Nephron (organoid): ENCODE data around the gene MSANTD1.

ENCODE experiments used
- H3K27ac Mint-ChIP-seq, 3 experiments: 2 replicates each; pipeline ENCODE4 v1.8.0; 2020; ENCODE audit warnings: mixed read lengths in 3 of 3, mild to moderate bottlenecking in 2 of 3, moderate library complexity in 1 of 3
- H3K27me3 Mint-ChIP-seq: 2 replicates; pipeline ENCODE4 v1.8.0; 2021; ENCODE audit warnings: low read depth, mild to moderate bottlenecking, moderate library complexity, mixed read lengths
- H3K36me3 Mint-ChIP-seq: 2 replicates; pipeline ENCODE4 v1.8.0; 2020; ENCODE audit warnings: low read depth, mixed read lengths
- H3K4me1 Mint-ChIP-seq: 2 replicates; pipeline ENCODE4 v1.8.0; 2020; ENCODE audit warnings: mixed read lengths
- H3K4me3 Mint-ChIP-seq, 3 experiments: 2 replicates each; pipeline ENCODE4 v1.8.0; 2020; ENCODE audit warnings: mild to moderate bottlenecking in 3 of 3, mixed read lengths in 3 of 3, moderate library complexity in 2 of 3
- H3K9me3 Mint-ChIP-seq: 2 replicates; pipeline ENCODE4 v1.8.0; 2020; ENCODE audit warnings: mixed read lengths
- TF ChIP-seq, protein P1 (sequence below), 3 experiments: fragments of 200-600 bp; sonication (generic); IDR thresholded peaks; one replicate each; pipeline ENCODE4 v1.5.0; 2021; ENCODE audit warnings: antibody characterized with exemption in 3 of 3; ENCODE audit not compliant: unreplicated experiment in 3 of 3

Gene MSANTD1

DNA sequence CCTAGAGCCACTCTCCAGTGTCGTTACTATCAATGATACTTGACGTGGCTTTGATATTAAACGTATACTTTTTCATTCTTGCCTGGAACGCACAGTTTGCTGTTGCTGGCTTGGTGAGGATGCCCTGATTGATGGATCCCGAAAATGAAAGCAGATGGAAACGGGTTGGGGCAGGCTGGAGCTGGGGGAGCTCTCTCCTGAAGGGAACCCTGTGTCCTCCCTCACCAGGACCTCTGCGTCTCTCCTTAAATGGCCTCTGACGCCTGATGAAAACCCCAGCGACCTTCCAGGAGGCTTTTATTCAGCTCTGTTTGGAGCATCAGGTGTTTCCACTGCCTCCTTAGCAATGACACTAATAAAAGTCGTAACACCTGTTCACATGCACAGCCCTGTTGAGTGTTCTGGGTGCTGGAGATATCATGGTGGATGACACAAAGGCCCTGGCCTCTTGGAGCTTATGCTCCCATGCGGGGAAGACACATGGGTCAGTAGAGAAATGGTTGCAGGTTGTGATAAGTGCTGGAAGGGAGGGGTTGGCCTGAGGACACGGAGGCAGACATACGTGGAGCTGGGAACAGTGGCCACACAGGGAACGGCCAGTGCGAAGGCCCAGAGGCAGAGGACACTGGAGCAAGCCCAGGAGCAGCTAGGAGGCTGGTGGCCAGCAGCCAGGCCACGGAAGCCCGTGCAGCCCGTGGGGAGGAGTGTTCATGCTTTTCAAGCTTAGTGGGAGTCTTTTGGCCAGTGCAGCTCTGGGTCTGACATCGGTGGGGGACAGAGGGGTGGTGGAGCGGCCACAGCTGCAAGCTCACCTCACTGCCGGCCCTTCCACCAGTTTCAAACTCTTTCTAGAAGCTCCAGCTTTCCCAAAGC, 7.5 kb downstream of the MSANTD1 start:
- no peak overlapping the region for H3K4me3 Mint-ChIP-seq
- no peaks in the 10 kb centered on the region for H3K9me3 Mint-ChIP-seq
- no peaks in the 10 kb centered on the region for H3K27me3 Mint-ChIP-seq
- H3K36me3 Mint-ChIP-seq = no peaks in the 10 kb centered on the region
- TF ChIP-seq, protein P1, sequence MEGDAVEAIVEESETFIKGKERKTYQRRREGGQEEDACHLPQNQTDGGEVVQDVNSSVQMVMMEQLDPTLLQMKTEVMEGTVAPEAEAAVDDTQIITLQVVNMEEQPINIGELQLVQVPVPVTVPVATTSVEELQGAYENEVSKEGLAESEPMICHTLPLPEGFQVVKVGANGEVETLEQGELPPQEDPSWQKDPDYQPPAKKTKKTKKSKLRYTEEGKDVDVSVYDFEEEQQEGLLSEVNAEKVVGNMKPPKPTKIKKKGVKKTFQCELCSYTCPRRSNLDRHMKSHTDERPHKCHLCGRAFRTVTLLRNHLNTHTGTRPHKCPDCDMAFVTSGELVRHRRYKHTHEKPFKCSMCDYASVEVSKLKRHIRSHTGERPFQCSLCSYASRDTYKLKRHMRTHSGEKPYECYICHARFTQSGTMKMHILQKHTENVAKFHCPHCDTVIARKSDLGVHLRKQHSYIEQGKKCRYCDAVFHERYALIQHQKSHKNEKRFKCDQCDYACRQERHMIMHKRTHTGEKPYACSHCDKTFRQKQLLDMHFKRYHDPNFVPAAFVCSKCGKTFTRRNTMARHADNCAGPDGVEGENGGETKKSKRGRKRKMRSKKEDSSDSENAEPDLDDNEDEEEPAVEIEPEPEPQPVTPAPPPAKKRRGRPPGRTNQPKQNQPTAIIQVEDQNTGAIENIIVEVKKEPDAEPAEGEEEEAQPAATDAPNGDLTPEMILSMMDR (IDR thresholded peaks at IDR 0.05; ENCODE audit: unreplicated experiment in 3 of 3) = no peak
- no peaks in the 10 kb centered on the region for H3K4me1 Mint-ChIP-seq
- no peak overlapping the region for H3K27ac Mint-ChIP-seq

DNA sequence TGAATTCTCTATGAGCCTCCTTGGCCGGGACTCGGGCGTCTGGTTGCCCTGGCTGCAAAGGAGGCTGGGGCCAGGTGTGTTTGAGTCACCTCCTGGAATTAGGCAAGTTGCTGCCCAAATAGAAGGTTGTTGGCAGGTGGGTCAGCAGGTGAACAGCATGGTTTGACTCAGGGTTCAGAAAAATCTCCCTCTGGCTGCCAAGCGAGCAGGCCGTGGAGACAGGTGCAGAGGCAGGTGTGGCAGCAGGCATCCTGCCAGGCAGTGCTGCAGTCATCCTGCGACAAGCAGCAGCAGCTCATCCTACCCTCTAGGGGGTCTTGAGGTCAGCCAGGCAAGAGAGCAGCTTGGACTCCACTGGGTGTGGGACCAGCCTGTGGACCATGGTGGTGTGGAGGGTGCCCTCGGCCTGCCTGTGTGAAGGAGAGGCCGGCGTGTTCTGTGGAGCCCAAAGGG, 8.2 kb downstream of the MSANTD1 start:
- TF ChIP-seq, protein P1 (IDR thresholded peaks at IDR 0.05; ENCODE audit: unreplicated experiment in 3 of 3) = no peak
- Mint-ChIP-seq H3K27ac (no peak overlapping the region), H3K4me1 (no peaks in the 10 kb centered on the region), H3K9me3 (no peaks in the 10 kb centered on the region), H3K36me3 (no peaks in the 10 kb centered on the region), H3K4me3 (no peak overlapping the region), H3K27me3 (no peaks in the 10 kb centered on the region)

DNA sequence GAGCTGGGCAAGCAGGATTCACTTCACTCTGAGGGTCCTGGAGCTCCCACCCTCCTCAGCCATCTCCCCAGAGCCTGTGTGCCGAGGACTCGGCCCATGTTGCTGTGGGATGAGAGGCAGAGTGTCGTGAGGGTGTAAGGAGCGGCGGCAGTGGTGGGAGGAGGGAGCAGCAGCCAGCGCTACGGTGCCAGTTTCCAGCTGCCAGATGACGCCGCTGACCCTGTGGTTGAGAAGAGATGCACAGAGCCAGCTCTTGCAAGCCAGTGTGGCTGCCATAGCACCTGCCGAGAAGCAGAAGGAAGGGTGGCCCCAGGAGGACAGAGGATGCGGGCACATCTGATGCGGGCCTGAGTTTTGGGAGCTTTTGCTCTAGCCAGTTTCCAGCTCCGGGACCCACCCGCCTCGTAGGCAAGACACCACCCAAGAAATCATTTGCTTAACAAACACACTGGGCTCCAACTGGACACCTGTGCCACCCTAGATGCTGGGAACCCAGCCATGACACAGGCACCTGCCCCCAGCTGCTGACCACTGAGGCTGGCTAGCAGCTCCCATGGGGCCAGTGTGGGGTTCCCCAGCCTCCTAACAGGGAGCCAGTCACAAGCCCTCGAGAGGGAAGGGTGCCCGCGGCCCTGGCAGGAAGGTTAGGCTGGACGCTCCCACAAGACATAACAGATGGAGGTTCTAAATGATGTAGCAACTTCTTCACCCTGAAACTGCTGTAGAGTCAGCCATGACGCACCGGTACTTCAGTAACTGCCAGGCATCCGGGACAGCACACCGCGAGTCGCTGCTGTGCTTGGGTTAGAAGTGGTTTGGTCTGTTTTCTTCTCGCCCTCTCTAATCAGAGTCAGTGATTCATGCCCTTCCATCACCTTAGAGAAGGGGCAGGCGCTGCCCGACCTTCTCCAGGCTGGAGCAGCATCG, 8.9 kb downstream of the MSANTD1 start:
- Mint-ChIP-seq H3K36me3 (no peaks in the 10 kb centered on the region), H3K27me3 (no peaks in the 10 kb centered on the region), H3K9me3 (no peaks in the 10 kb centered on the region), H3K27ac (no peak overlapping the region), H3K4me3 (no peak overlapping the region), H3K4me1 (no peaks in the 10 kb centered on the region)
- TF ChIP-seq, protein P1 (IDR thresholded peaks at IDR 0.05; ENCODE audit: unreplicated experiment in 3 of 3) = no peak

DNA sequence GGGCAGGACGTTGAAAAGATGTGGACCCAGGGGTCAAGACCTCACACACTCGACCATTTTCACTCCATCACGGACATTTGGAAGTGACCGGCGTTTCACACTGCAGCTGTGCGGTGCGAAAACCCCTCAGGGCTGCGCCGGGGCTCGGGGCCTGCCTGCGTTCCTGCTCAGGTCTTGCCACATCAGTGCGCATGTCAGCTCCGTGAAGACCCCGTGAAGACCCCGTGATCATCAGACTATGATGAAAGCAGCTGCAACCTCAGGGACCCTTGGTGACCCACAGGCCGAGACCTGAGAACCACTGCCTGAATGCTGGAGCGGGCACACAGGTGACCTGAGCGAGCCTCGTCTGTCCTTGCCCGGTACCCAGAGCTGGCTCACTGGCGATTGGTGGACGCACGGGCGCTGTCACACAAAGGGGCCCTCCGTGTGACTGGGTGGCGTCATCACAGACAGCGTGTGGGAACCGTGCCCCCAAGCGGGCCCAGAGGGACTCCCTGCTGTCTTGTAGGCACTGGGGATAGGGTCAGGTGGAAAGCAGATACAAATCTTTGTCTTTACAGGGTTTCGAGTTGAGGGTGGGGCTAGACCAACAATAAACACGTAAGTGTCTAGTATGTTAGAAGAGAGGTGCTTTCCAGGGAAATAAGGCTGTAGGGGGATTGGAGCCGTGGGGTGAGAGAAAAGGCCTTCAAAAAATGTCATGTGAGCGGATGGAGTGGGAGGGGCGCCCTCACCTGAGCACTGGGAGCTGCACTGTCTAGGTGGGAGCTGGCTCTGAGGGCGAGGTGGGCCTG, 12.7 kb downstream of the MSANTD1 start:
- TF ChIP-seq, protein P1 (IDR thresholded peaks at IDR 0.05; ENCODE audit: unreplicated experiment in 3 of 3) = no peak
- Mint-ChIP-seq H3K36me3 (no peaks in the 10 kb centered on the region), H3K9me3 (no peaks in the 10 kb centered on the region), H3K27ac (no peak overlapping the region), H3K4me1 (no peaks in the 10 kb centered on the region), H3K27me3 (peaks cover 4% of the 10 kb centered on the region), H3K4me3 (no peak overlapping the region)

DNA sequence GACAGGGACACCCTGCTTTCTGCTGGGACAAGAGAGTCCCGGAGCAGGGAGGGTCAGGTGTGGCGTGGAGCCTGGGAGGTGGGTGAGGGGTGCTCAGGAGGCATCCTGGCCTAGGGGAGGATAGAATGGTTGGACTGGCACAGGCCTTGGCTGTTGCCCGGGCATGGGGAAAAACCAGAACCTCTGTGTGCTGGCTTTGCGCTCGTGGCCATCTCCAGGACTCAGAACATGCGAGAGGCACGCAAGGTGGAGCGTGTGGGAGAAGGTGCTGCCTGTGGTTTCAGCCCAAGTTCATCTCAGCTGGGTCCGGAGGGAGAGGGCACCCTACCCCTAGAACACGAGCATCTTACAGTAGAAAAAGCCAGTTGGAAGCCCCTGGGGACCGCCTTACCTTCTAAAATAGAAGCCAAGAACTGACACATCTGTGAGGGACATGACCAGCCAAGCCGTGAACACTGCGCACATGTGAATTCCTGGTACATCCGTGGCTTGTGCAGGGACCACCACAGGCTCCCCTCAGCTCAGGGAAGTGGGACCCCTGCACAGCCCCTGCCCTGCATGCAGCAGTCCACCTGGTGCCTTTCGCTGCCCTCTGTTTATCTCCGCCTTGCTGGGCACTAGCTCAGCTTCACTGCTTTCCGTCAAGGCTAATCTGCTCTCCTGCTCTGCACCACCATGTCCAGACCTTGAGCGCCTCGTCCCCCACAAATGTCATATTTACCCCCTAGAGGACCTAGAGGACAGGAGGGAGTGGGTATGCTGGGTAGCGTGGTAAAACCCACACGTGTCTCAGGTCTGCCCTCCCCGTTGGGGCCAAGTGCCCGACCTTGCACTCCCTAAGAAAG, 13.5 kb downstream of the MSANTD1 start:
- Mint-ChIP-seq H3K9me3 (no peaks in the 10 kb centered on the region), H3K4me3 (no peak overlapping the region), H3K27ac (no peak overlapping the region), H3K36me3 (no peaks in the 10 kb centered on the region), H3K4me1 (no peaks in the 10 kb centered on the region), H3K27me3 (peaks cover 4% of the 10 kb centered on the region)
- TF ChIP-seq, protein P1 (IDR thresholded peaks at IDR 0.05; ENCODE audit: unreplicated experiment in 3 of 3) = no peak
